Epithelial cell of esophagus (primary cell): ENCODE data around the gene ABCC6.
"Not testable (repeated sequence)": the region's sequence is repeated elsewhere in the genome, so short reads cannot be mapped to it uniquely, and the experiment has no call there.

ENCODE experiments used
- DNase-seq: peaks from one replicate; pipeline ENCODE4 v3.0.0; 2010; ENCODE audit warnings: low read depth
- H3K4me3 ChIP-seq: 2 replicates; pipeline ENCODE4 v1.5.1; 2011; ENCODE audit warnings: mild to moderate bottlenecking, low read length, control low read depth
- TF ChIP-seq, protein P1 (sequence below): IDR thresholded peaks from 2 replicates; pipeline ENCODE4 v1.5.1; 2011; ENCODE audit warnings: low read depth, mild to moderate bottlenecking, low read length, control low read depth, inconsistent platforms; ENCODE audit not compliant: insufficient read depth; ENCODE audit errors: missing control alignments

ABCC6 gene

DNA sequence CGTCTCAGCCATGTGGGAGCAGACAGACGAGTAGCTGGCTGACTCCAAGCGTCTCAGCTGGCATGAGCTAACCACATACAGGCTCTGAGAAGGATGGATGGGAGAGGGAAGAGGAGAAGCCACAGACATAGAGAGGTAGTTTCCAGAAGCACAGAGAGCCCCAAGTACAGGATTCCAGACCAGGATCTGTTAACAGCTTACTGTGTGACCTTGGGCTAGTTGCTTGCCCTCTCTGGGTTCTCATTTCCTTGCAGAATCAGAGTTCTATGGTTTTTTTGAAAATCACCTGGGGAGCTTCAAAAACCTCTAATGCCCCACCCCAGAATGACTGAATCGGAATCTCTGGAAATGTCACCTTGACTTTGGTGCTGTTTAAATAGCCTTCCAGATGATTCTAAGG is 60.2 kb downstream of the ABCC6 start:
- no peak overlapping the region for H3K4me3 ChIP-seq
- TF ChIP-seq, protein P1, sequence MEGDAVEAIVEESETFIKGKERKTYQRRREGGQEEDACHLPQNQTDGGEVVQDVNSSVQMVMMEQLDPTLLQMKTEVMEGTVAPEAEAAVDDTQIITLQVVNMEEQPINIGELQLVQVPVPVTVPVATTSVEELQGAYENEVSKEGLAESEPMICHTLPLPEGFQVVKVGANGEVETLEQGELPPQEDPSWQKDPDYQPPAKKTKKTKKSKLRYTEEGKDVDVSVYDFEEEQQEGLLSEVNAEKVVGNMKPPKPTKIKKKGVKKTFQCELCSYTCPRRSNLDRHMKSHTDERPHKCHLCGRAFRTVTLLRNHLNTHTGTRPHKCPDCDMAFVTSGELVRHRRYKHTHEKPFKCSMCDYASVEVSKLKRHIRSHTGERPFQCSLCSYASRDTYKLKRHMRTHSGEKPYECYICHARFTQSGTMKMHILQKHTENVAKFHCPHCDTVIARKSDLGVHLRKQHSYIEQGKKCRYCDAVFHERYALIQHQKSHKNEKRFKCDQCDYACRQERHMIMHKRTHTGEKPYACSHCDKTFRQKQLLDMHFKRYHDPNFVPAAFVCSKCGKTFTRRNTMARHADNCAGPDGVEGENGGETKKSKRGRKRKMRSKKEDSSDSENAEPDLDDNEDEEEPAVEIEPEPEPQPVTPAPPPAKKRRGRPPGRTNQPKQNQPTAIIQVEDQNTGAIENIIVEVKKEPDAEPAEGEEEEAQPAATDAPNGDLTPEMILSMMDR = no peak
- no peak for DNase-seq

DNA sequence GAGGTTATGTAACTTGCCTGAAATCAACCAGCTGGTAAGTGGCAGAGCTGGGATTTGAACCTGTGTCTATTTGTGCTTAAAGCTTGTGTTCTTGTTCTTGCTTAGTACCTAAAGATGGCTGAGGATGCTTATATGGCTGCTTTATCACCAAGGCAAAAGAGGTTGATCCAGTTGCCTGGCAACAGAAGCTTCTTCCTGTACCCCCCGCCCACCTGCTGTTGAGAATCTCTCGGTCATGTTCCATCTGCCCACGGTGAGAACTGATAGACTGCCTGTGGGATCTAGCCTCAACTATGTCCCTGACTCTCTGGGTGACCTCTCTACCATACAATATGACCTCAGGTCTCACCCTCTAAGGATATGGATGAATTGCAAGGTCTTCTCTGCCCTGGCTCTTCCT is 60.7 kb downstream of the ABCC6 start:
- TF ChIP-seq, protein P1 = no peak
- no peak overlapping the region for H3K4me3 ChIP-seq
- DNase-seq = no peak

DNA sequence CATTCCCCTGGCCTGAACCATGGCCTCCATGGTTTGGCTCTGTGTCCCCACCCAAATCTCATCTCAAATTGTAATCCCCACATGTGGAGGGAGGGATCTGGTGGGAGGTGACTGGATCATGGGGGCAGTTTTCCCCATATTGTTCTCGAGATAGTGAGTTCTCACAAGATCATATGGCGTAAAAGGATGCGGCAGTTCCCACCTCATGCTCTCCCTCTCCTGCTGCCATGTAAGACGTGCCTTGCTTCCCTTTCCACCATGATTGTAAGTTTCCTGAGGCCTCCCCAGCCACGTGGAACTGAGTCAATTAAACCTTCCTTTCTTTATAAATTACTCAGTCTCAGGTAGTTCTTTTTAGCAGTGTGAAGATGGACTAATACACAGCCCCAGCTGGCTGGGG is 61.5 kb downstream of the ABCC6 start:
- not testable (repeated sequence) for DNase-seq, H3K4me3 ChIP-seq

GRCh38 chr16:16161319-16161718 is 62.0 kb downstream of the ABCC6 start:
- H3K4me3 ChIP-seq = no peak overlapping the region
- TF ChIP-seq, protein P1 = no peak
- no peak for DNase-seq

GRCh38 chr16:16159662-16160061 is 63.6 kb downstream of the ABCC6 start:
- TF ChIP-seq, protein P1 = no peak
- no peak overlapping the region for H3K4me3 ChIP-seq
- DNase-seq = no peak

DNA sequence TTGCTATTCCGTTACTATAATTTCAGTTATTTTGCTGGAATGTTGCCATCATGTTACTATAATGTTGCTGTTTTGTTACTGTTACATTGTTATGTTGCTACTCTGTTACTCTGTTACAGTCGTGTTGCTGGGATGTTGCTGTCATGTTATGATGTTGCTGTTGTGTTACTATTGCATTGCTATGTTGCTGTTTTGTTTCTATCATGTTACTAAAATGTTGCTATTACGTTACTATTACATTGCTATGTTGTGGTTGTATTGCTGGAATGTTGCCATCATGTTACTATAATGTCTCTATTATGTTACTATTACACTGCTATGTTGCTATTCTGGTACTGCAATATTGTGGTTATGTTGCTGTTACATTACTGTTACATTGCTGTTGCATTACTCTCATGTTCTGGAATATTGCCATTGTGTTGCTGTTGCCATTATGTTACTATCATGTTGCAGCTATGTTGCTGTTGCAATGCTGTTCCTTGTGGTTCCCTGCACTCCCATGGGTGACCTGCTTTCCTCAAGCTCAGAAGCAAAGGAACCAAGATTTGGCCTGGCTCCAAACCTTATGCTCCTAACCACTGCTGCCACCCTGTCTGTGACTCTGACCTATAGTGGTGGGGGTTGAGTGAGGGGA is 64.4 kb downstream of the ABCC6 start:
- no peak overlapping the region for H3K4me3 ChIP-seq
- TF ChIP-seq, protein P1 = no peak
- no peak for DNase-seq

- no peak for DNase-seq
- TF ChIP-seq, protein P1 = no peak
- no peak overlapping the region for H3K4me3 ChIP-seq
These were observed 65.1 kb downstream of the ABCC6 start for GRCh38 chr16:16158082-16158658.
